SK-N-SH (cell line): Measurements from ENCODE around the gene SLC24A1. TPM values are rescaled to one million over a fixed set of nuclear protein-coding genes. Genes with fewer than 3 reads are reported as not detected.

Experiments used
- CTCF ChIA-PET: fragments of 300-600, 350-600 bp; formaldehyde crosslinking; extraction: SDS; loops from one replicate; lab custom pipeline; 2021; lab: Yijun Ruan, JAX
- POLR2A ChIA-PET: fragments of 350-600 bp; sonication (Branson Sonifier 250); formaldehyde crosslinking; extraction: SDS; loops from one replicate; lab custom pipeline; 2020; ENCODE audit warnings: antibody characterized with exemption, inconsistent platforms; lab: Yijun Ruan, JAX
- DNase-seq: peaks from one replicate; pipeline ENCODE4 v3.0.0; 2012
- H2AFZ ChIP-seq: fragments of 200-600 bp; sonication (generic); 2 replicates; pipeline ENCODE4 v1.8.1; 2016; ENCODE audit warnings: antibody characterized with exemption, mild to moderate bottlenecking, low read depth
- H3F3A ChIP-seq: fragments of 200-600 bp; sonication (generic); replicated peaks from 2 replicates; pipeline ENCODE3; 2016; ENCODE audit warnings: antibody characterized with exemption, mild to moderate bottlenecking; ENCODE audit not compliant: insufficient read depth
- H3K27ac ChIP-seq, 2 experiments: fragments of 200-500 bp in 1 of 2; fragments of 200-600 bp in 1 of 2; sonication (Bioruptor generic) in 1 of 2; sonication (generic), shearing (Covaris generic) in 1 of 2; 2 replicates each; pipeline versions ENCODE4 v1.5.1 to v1.6.1; 2014 to 2016; ENCODE audit warnings: low read depth in 2 of 2, inconsistent platforms in 1 of 2, low read length in 1 of 2, mild to moderate bottlenecking in 1 of 2, mixed read lengths in 1 of 2
- H3K27me3 ChIP-seq: fragments of 200-600 bp; sonication (generic), shearing (Covaris generic); 2 replicates; pipeline ENCODE4 v1.6.1; 2016; ENCODE audit warnings: mixed run types; ENCODE audit not compliant: insufficient read depth
- H3K36me3 ChIP-seq, 2 experiments: fragments of 200-500 bp in 1 of 2; fragments of 200-600 bp in 1 of 2; sonication (Bioruptor generic) in 1 of 2; sonication (generic) in 1 of 2; replicated peaks in 1 of 2; 2 replicates each; pipeline versions ENCODE3 to v1.5.1; 2014 to 2016; ENCODE audit warnings: low read length in 1 of 2, mild to moderate bottlenecking in 1 of 2; ENCODE audit not compliant: insufficient read depth in 2 of 2, control insufficient read depth in 1 of 2
- H3K4me1 ChIP-seq, 2 experiments: fragments of 200-500 bp in 1 of 2; fragments of 200-600 bp in 1 of 2; sonication (Bioruptor generic) in 1 of 2; sonication (generic), shearing (Covaris generic) in 1 of 2; 2 replicates each; pipeline versions ENCODE4 v1.5.1 to v1.6.1; 2014 to 2016; ENCODE audit warnings: low read depth in 1 of 2, low read length in 1 of 2, mixed run types in 1 of 2; ENCODE audit not compliant: insufficient read depth in 2 of 2, control insufficient read depth in 1 of 2
- H3K4me2 ChIP-seq: fragments of 200-600 bp; sonication (generic), shearing (Covaris generic); 2 replicates; pipeline ENCODE4 v1.6.1; 2017; ENCODE audit warnings: mixed run types
- H3K4me3 ChIP-seq, 2 experiments: fragments of 200-500 bp in 1 of 2; fragments of 200-600 bp in 1 of 2; sonication (Bioruptor generic) in 1 of 2; sonication (generic), shearing (Covaris generic) in 1 of 2; 2 replicates each; pipeline versions ENCODE4 v1.5.1 to v1.8.1; 2014 to 2016; ENCODE audit warnings: low read depth in 2 of 2, inconsistent platforms in 1 of 2, low read length in 1 of 2, mild to moderate bottlenecking in 1 of 2, mixed read lengths in 1 of 2, moderate library complexity in 1 of 2
- H3K79me2 ChIP-seq: fragments of 200-600 bp; sonication (generic); 2 replicates; pipeline ENCODE4 v1.8.1; 2017; ENCODE audit warnings: mild to moderate bottlenecking; ENCODE audit not compliant: insufficient read depth
- H3K9ac ChIP-seq: fragments of 200-600 bp; sonication (generic); 2 replicates; pipeline ENCODE4 v1.6.1; 2017; ENCODE audit warnings: mixed run types
- H3K9me2 ChIP-seq: fragments of 200-600 bp; sonication (generic); 2 replicates; pipeline ENCODE4 v1.6.1; 2017; ENCODE audit warnings: mixed run types
- H3K9me3 ChIP-seq: fragments of 200-600 bp; sonication (generic); 2 replicates; pipeline ENCODE4 v1.6.1; 2017; ENCODE audit warnings: mixed run types, mild to moderate bottlenecking, moderate library complexity
- H4K20me1 ChIP-seq: fragments of 200-600 bp; sonication (generic); 2 replicates; pipeline ENCODE4 v1.6.1; 2017; ENCODE audit warnings: mild to moderate bottlenecking, mixed run types; ENCODE audit not compliant: insufficient read depth
- CHD2 ChIP-seq: fragments of 150-350 bp; IDR thresholded peaks from 2 replicates; pipeline ENCODE4 v1.6.1; 2018; ENCODE audit warnings: low read length; ENCODE audit not compliant: partially characterized antibody
- EP300 ChIP-seq, 2 experiments: IDR thresholded peaks; 2 replicates each; pipeline versions ENCODE4 v1.4.0 to v1.6.1; 2012; ENCODE audit warnings: borderline replicate concordance in 1 of 2, low read depth in 1 of 2, low read length in 1 of 2
- FOSL2 ChIP-seq: IDR thresholded peaks from 2 replicates; pipeline ENCODE4 v1.4.0; 2012; ENCODE audit warnings: low read depth, mild to moderate bottlenecking, moderate library complexity, borderline replicate concordance
- GABPA ChIP-seq: IDR thresholded peaks from 2 replicates; pipeline ENCODE4 v1.4.0; 2012; ENCODE audit warnings: low read depth, mild to moderate bottlenecking
- MEF2A ChIP-seq: IDR thresholded peaks from 2 replicates; pipeline ENCODE4 v1.4.0; 2012; ENCODE audit warnings: low read depth, borderline replicate concordance
- MXI1 ChIP-seq: IDR thresholded peaks from 2 replicates; pipeline ENCODE4 v1.6.1; 2012; ENCODE audit warnings: mild to moderate bottlenecking, low read depth, low read length, improper control_type of control experiment
- NFIC ChIP-seq: IDR thresholded peaks from 2 replicates; pipeline ENCODE4 v1.4.0; 2012; ENCODE audit warnings: borderline replicate concordance
- RAD21 ChIP-seq: IDR thresholded peaks from 2 replicates; pipeline ENCODE4 v1.6.1; 2012; ENCODE audit warnings: mild to moderate bottlenecking, low read length
- RFX5 ChIP-seq: IDR thresholded peaks from 2 replicates; pipeline ENCODE4 v1.6.1; 2012; ENCODE audit warnings: mild to moderate bottlenecking, improper control_type of control experiment, low read length
- RXRA ChIP-seq: IDR thresholded peaks from 2 replicates; pipeline ENCODE4 v1.4.0; 2012; ENCODE audit warnings: low read depth, mild to moderate bottlenecking, borderline replicate concordance
- SIN3A ChIP-seq: IDR thresholded peaks from 2 replicates; pipeline ENCODE4 v1.6.1; 2012; ENCODE audit warnings: low read depth, mild to moderate bottlenecking, low read length, moderate library complexity, borderline replicate concordance
- SMC3 ChIP-seq: IDR thresholded peaks from 2 replicates; pipeline ENCODE4 v1.6.1; 2012; ENCODE audit warnings: low read depth, low read length, improper control_type of control experiment
- TAF1 ChIP-seq: IDR thresholded peaks from 2 replicates; pipeline ENCODE4 v1.6.1; 2012; ENCODE audit warnings: low read depth, mild to moderate bottlenecking, low read length, moderate library complexity, borderline replicate concordance
- TCF12 ChIP-seq: IDR thresholded peaks from 2 replicates; pipeline ENCODE4 v1.4.0; 2012
- YY1 ChIP-seq: IDR thresholded peaks from 2 replicates; pipeline ENCODE4 v1.4.0; 2012; ENCODE audit warnings: low read depth, mild to moderate bottlenecking
- WGBS: methylation state at CpG from one replicate; pipeline ENCODE4 v1.1.6; 2017; ENCODE audit warnings: low lambda C conversion rate; 5-methylcytosine and 5-hydroxymethylcytosine counted together
- polyA plus RNA-seq, 3 experiments: library from polyadenylated mRNA; depleted of rRNA; stranded (reverse); fragments of >200 nt; gene quantifications; 2 replicates each; pipeline ENCODE4 v1.2.3, GENCODE V29; 2012
- TF ChIP-seq, protein P1 (sequence below): fragments of 200-600 bp; sonication (generic); IDR thresholded peaks from 2 replicates; pipeline ENCODE4 v1.6.1; 2017; ENCODE audit warnings: antibody characterized with exemption, mild to moderate bottlenecking, moderate library complexity
- TF ChIP-seq, protein P2 (sequence below): IDR thresholded peaks from 2 replicates; pipeline ENCODE4 v1.4.0; 2012; ENCODE audit warnings: low read depth
- TF ChIP-seq, protein P3 (sequence below): IDR thresholded peaks from 2 replicates; pipeline ENCODE4 v1.4.0; 2012; ENCODE audit warnings: low read depth, borderline replicate concordance
- TF ChIP-seq, protein P4 (sequence below): IDR thresholded peaks from 2 replicates; pipeline ENCODE4; 2012

Gene SLC24A1
- polyA plus RNA-seq, 1 of the 3 experiments (the other 2 are of a cell fraction) = 7.7 TPM

DNA sequence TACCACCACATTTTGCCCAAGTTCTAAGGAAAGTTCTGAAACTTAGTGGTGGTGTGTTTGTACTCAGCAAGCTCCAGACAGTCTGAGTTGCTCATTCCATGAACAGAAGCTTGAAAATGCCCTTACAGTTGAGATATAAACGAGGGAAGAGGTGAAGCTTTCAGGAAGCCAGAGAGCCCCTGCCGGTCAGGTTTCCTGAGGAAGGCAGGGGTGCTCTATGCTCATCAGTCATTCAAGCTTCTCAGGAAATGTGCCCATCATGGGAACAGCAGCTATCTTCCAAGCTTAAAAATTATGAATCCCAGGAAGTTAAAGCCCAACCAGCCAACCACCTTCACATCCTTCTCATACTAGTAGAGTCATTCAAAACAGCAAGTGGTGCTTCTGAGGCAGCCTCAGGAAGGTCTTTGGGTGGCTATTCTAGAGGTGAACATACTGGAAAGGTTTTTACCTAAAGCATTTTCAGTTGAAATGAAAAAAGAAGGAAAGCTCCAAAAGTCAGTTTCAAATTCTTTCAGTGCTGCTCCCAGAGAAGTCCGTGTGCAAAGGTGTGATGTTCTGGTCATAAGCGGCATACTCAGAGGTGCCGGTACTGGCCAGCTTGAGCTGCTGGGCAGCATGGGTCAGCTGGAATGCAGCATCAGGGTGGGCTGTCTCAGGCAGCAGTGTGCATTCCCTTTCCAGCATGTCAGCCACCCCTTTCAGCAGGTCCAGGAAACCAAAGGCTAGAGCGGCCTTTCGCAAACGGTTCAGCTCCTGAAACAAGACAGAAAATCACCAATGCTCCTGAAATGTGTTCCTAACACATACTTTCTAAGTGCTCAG is 42.6 kb upstream of the SLC24A1 start:
- Histone ChIP-seq H3K79me2 (no peaks in the 10 kb centered on the region), H3K27me3 (no peaks in the 10 kb centered on the region), H3K9ac (no peak overlapping the region), H3F3A (peaks cover 51% of the 10 kb centered on the region)
- POLR2A ChIA-PET = interaction anchor here (1.2 to 1.5 kb wide), 2 partner anchors 48 to 73 kb away, joined by 3 read pairs; no protein-coding TSS in a partner anchor
- no peak for TF ChIP-seq SMC3
- TF ChIP-seq NFIC = no peak
- no peak for TF ChIP-seq RAD21
- TF ChIP-seq SIN3A = no peak
- TF ChIP-seq, protein P1, sequence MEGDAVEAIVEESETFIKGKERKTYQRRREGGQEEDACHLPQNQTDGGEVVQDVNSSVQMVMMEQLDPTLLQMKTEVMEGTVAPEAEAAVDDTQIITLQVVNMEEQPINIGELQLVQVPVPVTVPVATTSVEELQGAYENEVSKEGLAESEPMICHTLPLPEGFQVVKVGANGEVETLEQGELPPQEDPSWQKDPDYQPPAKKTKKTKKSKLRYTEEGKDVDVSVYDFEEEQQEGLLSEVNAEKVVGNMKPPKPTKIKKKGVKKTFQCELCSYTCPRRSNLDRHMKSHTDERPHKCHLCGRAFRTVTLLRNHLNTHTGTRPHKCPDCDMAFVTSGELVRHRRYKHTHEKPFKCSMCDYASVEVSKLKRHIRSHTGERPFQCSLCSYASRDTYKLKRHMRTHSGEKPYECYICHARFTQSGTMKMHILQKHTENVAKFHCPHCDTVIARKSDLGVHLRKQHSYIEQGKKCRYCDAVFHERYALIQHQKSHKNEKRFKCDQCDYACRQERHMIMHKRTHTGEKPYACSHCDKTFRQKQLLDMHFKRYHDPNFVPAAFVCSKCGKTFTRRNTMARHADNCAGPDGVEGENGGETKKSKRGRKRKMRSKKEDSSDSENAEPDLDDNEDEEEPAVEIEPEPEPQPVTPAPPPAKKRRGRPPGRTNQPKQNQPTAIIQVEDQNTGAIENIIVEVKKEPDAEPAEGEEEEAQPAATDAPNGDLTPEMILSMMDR = no peak
- no peak for TF ChIP-seq EP300 (IDR thresholded peaks at IDR 0.05; ENCODE audit: borderline replicate concordance in 1 of 2, low read depth in 1 of 2, low read length in 1 of 2)
- TF ChIP-seq RXRA = no peak
- TF ChIP-seq TAF1 = no peak
- no peak for TF ChIP-seq FOSL2
- TF ChIP-seq, protein P2, sequence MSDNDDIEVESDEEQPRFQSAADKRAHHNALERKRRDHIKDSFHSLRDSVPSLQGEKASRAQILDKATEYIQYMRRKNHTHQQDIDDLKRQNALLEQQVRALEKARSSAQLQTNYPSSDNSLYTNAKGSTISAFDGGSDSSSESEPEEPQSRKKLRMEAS = no peak
- no peak for TF ChIP-seq YY1
- TF ChIP-seq RFX5 = no peak
- TF ChIP-seq, protein P3, sequence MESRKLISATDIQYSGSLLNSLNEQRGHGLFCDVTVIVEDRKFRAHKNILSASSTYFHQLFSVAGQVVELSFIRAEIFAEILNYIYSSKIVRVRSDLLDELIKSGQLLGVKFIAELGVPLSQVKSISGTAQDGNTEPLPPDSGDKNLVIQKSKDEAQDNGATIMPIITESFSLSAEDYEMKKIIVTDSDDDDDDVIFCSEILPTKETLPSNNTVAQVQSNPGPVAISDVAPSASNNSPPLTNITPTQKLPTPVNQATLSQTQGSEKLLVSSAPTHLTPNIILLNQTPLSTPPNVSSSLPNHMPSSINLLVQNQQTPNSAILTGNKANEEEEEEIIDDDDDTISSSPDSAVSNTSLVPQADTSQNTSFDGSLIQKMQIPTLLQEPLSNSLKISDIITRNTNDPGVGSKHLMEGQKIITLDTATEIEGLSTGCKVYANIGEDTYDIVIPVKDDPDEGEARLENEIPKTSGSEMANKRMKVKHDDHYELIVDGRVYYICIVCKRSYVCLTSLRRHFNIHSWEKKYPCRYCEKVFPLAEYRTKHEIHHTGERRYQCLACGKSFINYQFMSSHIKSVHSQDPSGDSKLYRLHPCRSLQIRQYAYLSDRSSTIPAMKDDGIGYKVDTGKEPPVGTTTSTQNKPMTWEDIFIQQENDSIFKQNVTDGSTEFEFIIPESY = no peak
- no peak for TF ChIP-seq MXI1
- TF ChIP-seq MEF2A = no peak
- no peak for TF ChIP-seq TCF12
- TF ChIP-seq, protein P4, sequence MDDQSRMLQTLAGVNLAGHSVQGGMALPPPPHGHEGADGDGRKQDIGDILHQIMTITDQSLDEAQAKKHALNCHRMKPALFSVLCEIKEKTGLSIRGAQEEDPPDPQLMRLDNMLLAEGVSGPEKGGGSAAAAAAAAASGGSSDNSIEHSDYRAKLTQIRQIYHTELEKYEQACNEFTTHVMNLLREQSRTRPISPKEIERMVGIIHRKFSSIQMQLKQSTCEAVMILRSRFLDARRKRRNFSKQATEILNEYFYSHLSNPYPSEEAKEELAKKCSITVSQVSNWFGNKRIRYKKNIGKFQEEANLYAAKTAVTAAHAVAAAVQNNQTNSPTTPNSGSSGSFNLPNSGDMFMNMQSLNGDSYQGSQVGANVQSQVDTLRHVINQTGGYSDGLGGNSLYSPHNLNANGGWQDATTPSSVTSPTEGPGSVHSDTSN = no peak
- no peak for TF ChIP-seq GABPA
- TF ChIP-seq CHD2 = no peak
- TF ChIP-seq, all 33 proteins: peak for 0
- Histone ChIP-seq H3K4me2 (peak overlapping the region; percentile 34; the same call in 1 of the 2 replicates), H3K9me3 (no peaks in the 10 kb centered on the region), H3K36me3 (peaks cover 43 to 63% of the 10 kb centered on the region in 2 experiments), H3K4me1 (peaks cover 27 to 46% of the 10 kb centered on the region in 2 experiments), H3K27ac (peak overlapping the region; percentile 60 to 85; a peak in 3 of 4 replicates), H3K9me2 (no peaks in the 10 kb centered on the region), H3K4me3 (no peak overlapping the region), H2AFZ (no peak overlapping the region), H4K20me1 (no peaks in the 10 kb centered on the region)
- WGBS = 99% methylated on average over 8 of the region's 8 CpGs
- CTCF ChIA-PET = interaction anchor here (1.0 to 2.4 kb wide), 4 partner anchors 9 to 337 kb away, joined by 3 to 9 read pairs (median 5); partner anchors contain the start of gene INTS14
- DNase-seq = no peak
